Measurements from ENCODE around the gene USP9X.

USP9X gene

DNA sequence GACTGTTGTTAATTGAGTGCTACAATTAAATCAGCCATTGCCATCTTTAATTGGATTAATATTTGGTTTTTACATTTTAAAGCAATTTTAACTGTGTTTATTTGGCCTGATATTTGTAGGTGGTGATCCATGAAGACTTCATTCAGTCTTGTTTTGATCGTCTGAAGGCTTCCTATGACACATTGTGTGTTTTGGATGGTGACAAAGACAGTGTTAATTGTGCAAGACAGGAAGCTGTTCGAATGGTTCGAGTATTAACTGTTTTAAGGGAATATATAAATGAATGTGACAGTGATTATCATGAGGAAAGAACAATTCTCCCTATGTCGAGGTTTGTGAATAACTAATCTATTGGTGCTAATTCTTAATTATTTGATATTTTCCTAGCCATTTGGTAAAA lies 82.6 kb downstream of the USP9X start:
- H3K4me3 ChIP-seq (replicated peaks; ENCODE audit: insufficient read depth, low read length), result no peak overlapping the region
- no peak overlapping the region for H3K27ac ChIP-seq (replicated peaks)
- DNase-seq (ENCODE audit: low read depth in 1 of 2, low spot score in 1 of 2), result no peak
- no peaks in the 10 kb centered on the region for H3K27me3 ChIP-seq (ENCODE audit: insufficient read depth, poor library complexity, severe bottlenecking)
- TF ChIP-seq POLR2AphosphoS5 (IDR thresholded peaks at IDR 0.05; ENCODE audit: low read depth) (no peak), GABPA (IDR thresholded peaks at IDR 0.05; ENCODE audit: low read depth) (no peak)
- TF ChIP-seq, protein P1, sequence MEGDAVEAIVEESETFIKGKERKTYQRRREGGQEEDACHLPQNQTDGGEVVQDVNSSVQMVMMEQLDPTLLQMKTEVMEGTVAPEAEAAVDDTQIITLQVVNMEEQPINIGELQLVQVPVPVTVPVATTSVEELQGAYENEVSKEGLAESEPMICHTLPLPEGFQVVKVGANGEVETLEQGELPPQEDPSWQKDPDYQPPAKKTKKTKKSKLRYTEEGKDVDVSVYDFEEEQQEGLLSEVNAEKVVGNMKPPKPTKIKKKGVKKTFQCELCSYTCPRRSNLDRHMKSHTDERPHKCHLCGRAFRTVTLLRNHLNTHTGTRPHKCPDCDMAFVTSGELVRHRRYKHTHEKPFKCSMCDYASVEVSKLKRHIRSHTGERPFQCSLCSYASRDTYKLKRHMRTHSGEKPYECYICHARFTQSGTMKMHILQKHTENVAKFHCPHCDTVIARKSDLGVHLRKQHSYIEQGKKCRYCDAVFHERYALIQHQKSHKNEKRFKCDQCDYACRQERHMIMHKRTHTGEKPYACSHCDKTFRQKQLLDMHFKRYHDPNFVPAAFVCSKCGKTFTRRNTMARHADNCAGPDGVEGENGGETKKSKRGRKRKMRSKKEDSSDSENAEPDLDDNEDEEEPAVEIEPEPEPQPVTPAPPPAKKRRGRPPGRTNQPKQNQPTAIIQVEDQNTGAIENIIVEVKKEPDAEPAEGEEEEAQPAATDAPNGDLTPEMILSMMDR (IDR thresholded peaks at IDR 0.05; ENCODE audit: insufficient read depth, low read length), result no peak

DNA sequence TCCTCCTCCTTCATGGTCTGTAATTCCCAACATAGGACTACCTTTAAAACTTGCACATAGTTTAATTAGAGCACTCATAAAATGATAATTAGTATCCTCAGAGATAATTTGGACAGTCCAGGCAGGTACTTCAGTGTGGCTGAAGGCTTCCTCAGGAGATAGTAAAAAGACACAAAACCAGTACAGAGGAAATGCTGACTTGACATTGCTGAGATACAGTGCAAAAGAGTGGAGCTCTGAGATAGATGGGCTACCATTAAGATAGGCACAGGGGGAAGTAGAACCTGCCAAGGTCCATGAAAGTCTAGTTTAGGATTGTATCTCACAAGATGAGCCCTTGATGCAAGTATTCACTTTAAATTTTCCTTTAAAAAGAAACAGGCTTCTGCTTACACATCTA lies 91.0 kb downstream of the USP9X start:
- TF ChIP-seq, protein P2, sequence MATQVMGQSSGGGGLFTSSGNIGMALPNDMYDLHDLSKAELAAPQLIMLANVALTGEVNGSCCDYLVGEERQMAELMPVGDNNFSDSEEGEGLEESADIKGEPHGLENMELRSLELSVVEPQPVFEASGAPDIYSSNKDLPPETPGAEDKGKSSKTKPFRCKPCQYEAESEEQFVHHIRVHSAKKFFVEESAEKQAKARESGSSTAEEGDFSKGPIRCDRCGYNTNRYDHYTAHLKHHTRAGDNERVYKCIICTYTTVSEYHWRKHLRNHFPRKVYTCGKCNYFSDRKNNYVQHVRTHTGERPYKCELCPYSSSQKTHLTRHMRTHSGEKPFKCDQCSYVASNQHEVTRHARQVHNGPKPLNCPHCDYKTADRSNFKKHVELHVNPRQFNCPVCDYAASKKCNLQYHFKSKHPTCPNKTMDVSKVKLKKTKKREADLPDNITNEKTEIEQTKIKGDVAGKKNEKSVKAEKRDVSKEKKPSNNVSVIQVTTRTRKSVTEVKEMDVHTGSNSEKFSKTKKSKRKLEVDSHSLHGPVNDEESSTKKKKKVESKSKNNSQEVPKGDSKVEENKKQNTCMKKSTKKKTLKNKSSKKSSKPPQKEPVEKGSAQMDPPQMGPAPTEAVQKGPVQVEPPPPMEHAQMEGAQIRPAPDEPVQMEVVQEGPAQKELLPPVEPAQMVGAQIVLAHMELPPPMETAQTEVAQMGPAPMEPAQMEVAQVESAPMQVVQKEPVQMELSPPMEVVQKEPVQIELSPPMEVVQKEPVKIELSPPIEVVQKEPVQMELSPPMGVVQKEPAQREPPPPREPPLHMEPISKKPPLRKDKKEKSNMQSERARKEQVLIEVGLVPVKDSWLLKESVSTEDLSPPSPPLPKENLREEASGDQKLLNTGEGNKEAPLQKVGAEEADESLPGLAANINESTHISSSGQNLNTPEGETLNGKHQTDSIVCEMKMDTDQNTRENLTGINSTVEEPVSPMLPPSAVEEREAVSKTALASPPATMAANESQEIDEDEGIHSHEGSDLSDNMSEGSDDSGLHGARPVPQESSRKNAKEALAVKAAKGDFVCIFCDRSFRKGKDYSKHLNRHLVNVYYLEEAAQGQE (IDR thresholded peaks at IDR 0.05; ENCODE audit: insufficient replicate concordance, low read depth), result no peak
- no peak for TF ChIP-seq POLR2AphosphoS5 (IDR thresholded peaks at IDR 0.05; ENCODE audit: low read depth)
- TF ChIP-seq GABPA (IDR thresholded peaks at IDR 0.05; ENCODE audit: low read depth), result no peak
- TF ChIP-seq, protein P1 (IDR thresholded peaks at IDR 0.05; ENCODE audit: insufficient read depth, low read length), result no peak
- no peak for TF ChIP-seq SPI1 (IDR thresholded peaks at IDR 0.05; ENCODE audit: borderline replicate concordance, low read depth)
- DNase-seq (ENCODE audit: low read depth in 1 of 2, low spot score in 1 of 2), result no peak
- no peaks in the 10 kb centered on the region for H3K27me3 ChIP-seq (ENCODE audit: insufficient read depth, poor library complexity, severe bottlenecking)

DNA sequence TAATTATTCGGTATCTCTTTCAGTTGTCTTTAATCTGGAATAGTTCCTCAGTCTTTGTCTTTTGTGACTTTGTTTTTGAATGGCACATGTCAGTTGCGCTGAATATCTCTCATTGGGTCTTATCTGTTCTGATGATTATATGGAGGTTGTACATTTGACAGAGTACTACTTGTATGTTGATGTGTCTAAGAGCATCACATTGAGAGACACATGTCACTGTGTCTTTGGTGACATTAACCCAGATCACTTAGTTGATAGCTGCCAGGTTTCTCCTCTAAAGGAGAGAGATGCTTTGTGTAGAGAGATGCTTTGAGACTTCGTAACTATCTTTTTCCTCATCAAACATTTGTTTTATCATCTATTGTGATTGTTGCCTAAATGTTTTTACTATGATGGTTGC lies 92.1 kb downstream of the USP9X start:
- TF ChIP-seq GABPA (IDR thresholded peaks at IDR 0.05; ENCODE audit: low read depth) (no peak), POLR2AphosphoS5 (IDR thresholded peaks at IDR 0.05; ENCODE audit: low read depth) (no peak), SPI1 (IDR thresholded peaks at IDR 0.05; ENCODE audit: borderline replicate concordance, low read depth) (no peak)
- TF ChIP-seq, protein P1 (IDR thresholded peaks at IDR 0.05; ENCODE audit: insufficient read depth, low read length), result no peak
- TF ChIP-seq, protein P2 (IDR thresholded peaks at IDR 0.05; ENCODE audit: insufficient replicate concordance, low read depth), result no peak
- Histone ChIP-seq H3K27me3 (ENCODE audit: insufficient read depth, poor library complexity, severe bottlenecking) (no peaks in the 10 kb centered on the region), H3K4me3 (replicated peaks; ENCODE audit: insufficient read depth, low read length) (no peak overlapping the region), H3K27ac (replicated peaks) (no peak overlapping the region)
- no peak for DNase-seq (ENCODE audit: low read depth in 1 of 2, low spot score in 1 of 2)

More for the DNA sequence above, 91.0 kb downstream of the USP9X start:
- H3K4me3 ChIP-seq (replicated peaks; ENCODE audit: insufficient read depth, low read length), result no peak overlapping the region
- no peak overlapping the region for H3K27ac ChIP-seq (replicated peaks)

DNA sequence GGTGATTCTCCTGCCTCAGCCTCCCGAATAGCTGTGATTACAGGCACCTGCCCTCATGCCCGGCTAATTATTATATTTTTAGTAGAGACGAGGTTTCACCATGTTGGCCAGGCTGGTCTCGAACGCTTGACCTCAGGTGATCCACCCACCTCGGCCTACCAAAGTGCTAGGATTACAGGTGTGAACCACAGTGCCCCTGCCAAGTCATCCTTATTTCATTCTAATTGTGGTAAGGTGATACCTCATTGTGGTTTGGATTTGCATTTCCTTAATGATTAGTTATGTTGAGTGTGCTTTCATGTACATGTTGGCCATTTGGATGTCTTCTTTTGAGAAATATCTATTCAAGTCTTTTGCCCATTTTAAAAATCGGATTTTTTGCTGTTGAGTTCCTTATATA lies 93.0 kb downstream of the USP9X start:
- H3K4me3 ChIP-seq (replicated peaks; ENCODE audit: insufficient read depth, low read length), result no peak overlapping the region
- TF ChIP-seq, protein P2 (IDR thresholded peaks at IDR 0.05; ENCODE audit: insufficient replicate concordance, low read depth), result no peak
- TF ChIP-seq, protein P1 (IDR thresholded peaks at IDR 0.05; ENCODE audit: insufficient read depth, low read length), result no peak
- no peak for TF ChIP-seq GABPA (IDR thresholded peaks at IDR 0.05; ENCODE audit: low read depth)
- TF ChIP-seq SPI1 (IDR thresholded peaks at IDR 0.05; ENCODE audit: borderline replicate concordance, low read depth), result no peak
- no peak for TF ChIP-seq POLR2AphosphoS5 (IDR thresholded peaks at IDR 0.05; ENCODE audit: low read depth)
- H3K27me3 ChIP-seq (ENCODE audit: insufficient read depth, poor library complexity, severe bottlenecking), result no peaks in the 10 kb centered on the region
- no peak for DNase-seq (ENCODE audit: low read depth in 1 of 2, low spot score in 1 of 2)
- no peak overlapping the region for H3K27ac ChIP-seq (replicated peaks)

Measured in HL-60 (cell line).